GM19455 (cell line): ENCODE measurements around the gene PARD3B.
"Not testable (repeated sequence)": the region's sequence is repeated elsewhere in the genome, so short reads cannot be mapped to it uniquely, and the experiment has no call there.

Experiments used
- ATAC-seq: cut with Tn5 transposase; IDR thresholded peaks from one replicate; pipeline ENCODE4 v1.9.1; 2021; ENCODE audit not compliant: unreplicated experiment

The PARD3B gene

GRCh38 chr2:205481861-205482260, 936.6 kb downstream of the PARD3B start:
- ATAC-seq: no peak

- ATAC-seq: no peak
These were observed 937.3 kb downstream of the PARD3B start for GRCh38 chr2:205482399-205483081.

GRCh38 chr2:205483095-205483494, 937.8 kb downstream of the PARD3B start:
- ATAC-seq: no peak

GRCh38 chr2:205484215-205484614, 938.9 kb downstream of the PARD3B start:
- no peak for ATAC-seq

GRCh38 chr2:205484764-205485163, 939.5 kb downstream of the PARD3B start:
- no peak for ATAC-seq

- not testable (repeated sequence) for ATAC-seq
These were observed 948.3 kb downstream of the PARD3B start for GRCh38 chr2:205493528-205493927.

- ATAC-seq: no peak
These were observed 949.4 kb downstream of the PARD3B start for GRCh38 chr2:205494537-205495235.

GRCh38 chr2:205495819-205496218, 950.5 kb downstream of the PARD3B start:
- ATAC-seq: no peak

GRCh38 chr2:205496370-205496769, 951.1 kb downstream of the PARD3B start:
- no peak for ATAC-seq

GRCh38 chr2:205496772-205497171, 951.5 kb downstream of the PARD3B start:
- no peak for ATAC-seq

GRCh38 chr2:205499006-205499405, 953.7 kb downstream of the PARD3B start:
- no peak for ATAC-seq

- ATAC-seq: no peak
These were observed 954.8 kb downstream of the PARD3B start for GRCh38 chr2:205500065-205500464.

GRCh38 chr2:205500951-205501350, 955.7 kb downstream of the PARD3B start:
- no peak for ATAC-seq

GRCh38 chr2:205501826-205502225, 956.6 kb downstream of the PARD3B start:
- no peak for ATAC-seq

GRCh38 chr2:205505371-205505770, 960.1 kb downstream of the PARD3B start:
- no peak for ATAC-seq

GRCh38 chr2:205509655-205510054, 964.4 kb downstream of the PARD3B start:
- ATAC-seq: no peak

GRCh38 chr2:205510345-205510744, 965.1 kb downstream of the PARD3B start:
- no peak for ATAC-seq

GRCh38 chr2:205511221-205511620, 965.9 kb downstream of the PARD3B start:
- ATAC-seq: no peak

- ATAC-seq: no peak
These were observed 966.4 kb downstream of the PARD3B start for GRCh38 chr2:205511641-205512040.

- no peak for ATAC-seq
These were observed 975.0 kb downstream of the PARD3B start for GRCh38 chr2:205520311-205520710.

GRCh38 chr2:205524656-205525055, 979.4 kb downstream of the PARD3B start:
- no peak for ATAC-seq

GRCh38 chr2:205527801-205528200, 982.5 kb downstream of the PARD3B start:
- ATAC-seq: no peak

GRCh38 chr2:205531072-205531471, 985.8 kb downstream of the PARD3B start:
- ATAC-seq: no peak
